ENCODE data around the gene CIT. TPM values are rescaled to one million over a fixed set of nuclear protein-coding genes. Genes with fewer than 3 reads are reported as not detected.
A peak's percentile ranks its signal among the peaks of the same experiment; 100 is the strongest.

Gene CIT
- total and polyA plus RNA-seq, 2 donors (not counting 1 experiment from before 2014, with no cell fraction given) = 6.8 to 25.4 TPM

GRCh38 chr12:119679081-119679480 lies 198.0 kb downstream of the CIT start:
- TF ChIP-seq EZH2 (IDR thresholded peaks at IDR 0.05; ENCODE audit: low read length, missing control alignments) (no peak), CTCF (conservative IDR thresholded peaks at IDR 0.05 in 1 of 2, IDR thresholded peaks at IDR 0.05 in 1 of 2; ENCODE audit: low read depth in 1 of 2, low read length in 2 of 2) (no peak)
- Histone ChIP-seq H3K4me1 (ENCODE audit: control insufficient read depth, extremely low read depth, insufficient read depth, low read length) (no peaks in the 10 kb centered on the region), H3K9ac (ENCODE audit: insufficient read depth, low read length) (no peak overlapping the region), H4K20me1 (ENCODE audit: control insufficient read depth, extremely low read depth, insufficient read depth, low read length) (no peaks in the 10 kb centered on the region), H3K9me3 (ENCODE audit: control insufficient read depth, insufficient read depth, low read depth, low read length) (no peaks in the 10 kb centered on the region), H3K27me3 (ENCODE audit: control insufficient read depth, insufficient read depth, low read length) (no peaks in the 10 kb centered on the region), H3K79me2 (ENCODE audit: control insufficient read depth, insufficient read depth, low read length) (no peaks in the 10 kb centered on the region), H3K4me2 (ENCODE audit: extremely low read depth, insufficient read depth, low read length) (no peak overlapping the region), H2AFZ (ENCODE audit: low read length) (no peak overlapping the region), H3K4me3 (replicated peaks in 1 of 4; ENCODE audit: control extremely low read depth in 1 of 4, insufficient read depth in 1 of 4, low read depth in 3 of 4, low read length in 4 of 4) (no peak overlapping the region), H3K27ac (ENCODE audit: insufficient read depth, low read length) (no peak overlapping the region), H3K36me3 (ENCODE audit: control insufficient read depth, insufficient read depth, low read length) (peaks cover 22% of the 10 kb centered on the region)
- DNase-seq (ENCODE audit: low read depth in 2 of 2) = no peak

GRCh38 chr12:119678459-119678858 lies 198.7 kb downstream of the CIT start:
- Histone ChIP-seq H3K4me1 (ENCODE audit: control insufficient read depth, extremely low read depth, insufficient read depth, low read length) (no peaks in the 10 kb centered on the region), H3K9ac (ENCODE audit: insufficient read depth, low read length) (no peak overlapping the region), H3K4me3 (replicated peaks in 1 of 4; ENCODE audit: control extremely low read depth in 1 of 4, insufficient read depth in 1 of 4, low read depth in 3 of 4, low read length in 4 of 4) (no peak overlapping the region), H3K27me3 (ENCODE audit: control insufficient read depth, insufficient read depth, low read length) (no peaks in the 10 kb centered on the region), H3K9me3 (ENCODE audit: control insufficient read depth, insufficient read depth, low read depth, low read length) (no peaks in the 10 kb centered on the region), H3K79me2 (ENCODE audit: control insufficient read depth, insufficient read depth, low read length) (no peaks in the 10 kb centered on the region), H3K36me3 (ENCODE audit: control insufficient read depth, insufficient read depth, low read length) (peaks cover 24% of the 10 kb centered on the region), H3K27ac (ENCODE audit: insufficient read depth, low read length) (no peak overlapping the region), H4K20me1 (ENCODE audit: control insufficient read depth, extremely low read depth, insufficient read depth, low read length) (no peaks in the 10 kb centered on the region), H2AFZ (ENCODE audit: low read length) (no peak overlapping the region), H3K4me2 (ENCODE audit: extremely low read depth, insufficient read depth, low read length) (no peak overlapping the region)
- peak in 1 of 2 donors; percentile 66 for DNase-seq (ENCODE audit: low read depth in 2 of 2)
- TF ChIP-seq CTCF (conservative IDR thresholded peaks at IDR 0.05 in 1 of 2, IDR thresholded peaks at IDR 0.05 in 1 of 2; ENCODE audit: low read depth in 1 of 2, low read length in 2 of 2) (no peak), EZH2 (IDR thresholded peaks at IDR 0.05; ENCODE audit: low read length, missing control alignments) (no peak)

GRCh38 chr12:119676573-119676972 lies 200.5 kb downstream of the CIT start:
- Histone ChIP-seq H3K36me3 (ENCODE audit: control insufficient read depth, insufficient read depth, low read length) (peaks cover 24% of the 10 kb centered on the region), H3K27ac (ENCODE audit: insufficient read depth, low read length) (no peak overlapping the region), H2AFZ (ENCODE audit: low read length) (no peak overlapping the region), H3K27me3 (ENCODE audit: control insufficient read depth, insufficient read depth, low read length) (no peaks in the 10 kb centered on the region), H3K4me3 (replicated peaks in 1 of 4; ENCODE audit: control extremely low read depth in 1 of 4, insufficient read depth in 1 of 4, low read depth in 3 of 4, low read length in 4 of 4) (no peak overlapping the region), H4K20me1 (ENCODE audit: control insufficient read depth, extremely low read depth, insufficient read depth, low read length) (no peaks in the 10 kb centered on the region), H3K9me3 (ENCODE audit: control insufficient read depth, insufficient read depth, low read depth, low read length) (no peaks in the 10 kb centered on the region), H3K4me2 (ENCODE audit: extremely low read depth, insufficient read depth, low read length) (no peak overlapping the region), H3K79me2 (ENCODE audit: control insufficient read depth, insufficient read depth, low read length) (peaks cover under 1% of the 10 kb centered on the region), H3K9ac (ENCODE audit: insufficient read depth, low read length) (no peak overlapping the region), H3K4me1 (ENCODE audit: control insufficient read depth, extremely low read depth, insufficient read depth, low read length) (no peaks in the 10 kb centered on the region)
- DNase-seq (ENCODE audit: low read depth in 2 of 2) = no peak
- TF ChIP-seq CTCF (conservative IDR thresholded peaks at IDR 0.05 in 1 of 2, IDR thresholded peaks at IDR 0.05 in 1 of 2; ENCODE audit: low read depth in 1 of 2, low read length in 2 of 2) (no peak), EZH2 (IDR thresholded peaks at IDR 0.05; ENCODE audit: low read length, missing control alignments) (no peak)

Measured in fibroblast of lung (primary cell).